ENCODE measurements around the gene APLP2.
"Not testable (repeated sequence)": the region's sequence is repeated elsewhere in the genome, so short reads cannot be mapped to it uniquely, and the experiment has no call there.

The APLP2 gene

GRCh38 chr11:130092661-130093060 lies 23.0 kb downstream of the APLP2 start:
- DNase-seq, result no peak

GRCh38 chr11:130094614-130095013 lies 24.9 kb downstream of the APLP2 start:
- DNase-seq, result no peak

- no peak for DNase-seq
Measured at GRCh38 chr11:130095326-130095725, 25.6 kb downstream of the APLP2 start.

GRCh38 chr11:130096042-130096441 lies 26.3 kb downstream of the APLP2 start:
- DNase-seq, result no peak

- DNase-seq, result no peak
Measured at GRCh38 chr11:130096823-130097222, 27.1 kb downstream of the APLP2 start.

GRCh38 chr11:130097285-130097684 lies 27.6 kb downstream of the APLP2 start:
- DNase-seq, result no peak

GRCh38 chr11:130099356-130099755 lies 29.7 kb downstream of the APLP2 start:
- no peak for DNase-seq

- no peak for DNase-seq
Measured at GRCh38 chr11:130100381-130101095, 30.8 kb downstream of the APLP2 start.

GRCh38 chr11:130101661-130102060 lies 32.0 kb downstream of the APLP2 start:
- no peak for DNase-seq

GRCh38 chr11:130102301-130103249 lies 32.9 kb downstream of the APLP2 start:
- DNase-seq, result no peak

- DNase-seq, result no peak
Measured at GRCh38 chr11:130103296-130103814, 33.7 kb downstream of the APLP2 start.

GRCh38 chr11:130106381-130106780 lies 36.7 kb downstream of the APLP2 start:
- DNase-seq, result no peak

- DNase-seq, result not testable (repeated sequence)
Measured at GRCh38 chr11:130108671-130109070, 39.0 kb downstream of the APLP2 start.

GRCh38 chr11:130109386-130109785 lies 39.7 kb downstream of the APLP2 start:
- DNase-seq, result no peak

- DNase-seq, result no peak
Measured at GRCh38 chr11:130110339-130111108, 40.8 kb downstream of the APLP2 start.

GRCh38 chr11:130112071-130112830 lies 42.6 kb downstream of the APLP2 start:
- no peak for DNase-seq

- no peak for DNase-seq
Measured at GRCh38 chr11:130114281-130114680, 44.6 kb downstream of the APLP2 start.

- DNase-seq, result no peak
Measured at GRCh38 chr11:130114726-130115125, 45.0 kb downstream of the APLP2 start.

GRCh38 chr11:130115218-130115617 lies 45.5 kb downstream of the APLP2 start:
- no peak for DNase-seq

GRCh38 chr11:130118165-130118564 lies 48.5 kb downstream of the APLP2 start:
- DNase-seq, result no peak

- no peak for DNase-seq
Measured at GRCh38 chr11:130118636-130119387, 49.1 kb downstream of the APLP2 start.
